HL-60 (cell line): ENCODE data around the gene MYBPC1.
"Not testable (repeated sequence)": the region's sequence is repeated elsewhere in the genome, so short reads cannot be mapped to it uniquely, and the experiment has no call there.

Experiments used
- DNase-seq, 2 experiments: peaks; one replicate each; pipeline ENCODE4 v3.0.0-alpha.2; 2010 to 2020; ENCODE audit warnings: low read depth in 1 of 2, low spot score in 1 of 2
- H3K27ac ChIP-seq: fragments of 250-450 bp; sonication (Bioruptor Pico); replicated peaks from 2 replicates; pipeline ENCODE4 v1.5.1; 2020; ENCODE audit warnings: mild to moderate bottlenecking, moderate library complexity
- H3K27me3 ChIP-seq: fragments of 250-450 bp; sonication (Bioruptor Pico); 2 replicates; pipeline ENCODE4 v1.5.1; 2021; ENCODE audit warnings: mild to moderate bottlenecking, moderate library complexity; ENCODE audit not compliant: insufficient read depth, poor library complexity, severe bottlenecking
- H3K4me3 ChIP-seq: replicated peaks from 2 replicates; pipeline ENCODE4 v1.5.1; 2011; ENCODE audit warnings: mild to moderate bottlenecking, control low read depth, low read length; ENCODE audit not compliant: insufficient read depth
- CTCF ChIP-seq: IDR thresholded peaks from one replicate; pipeline ENCODE4 v1.5.1; 2011; ENCODE audit warnings: low read length, control low read depth, inconsistent platforms; ENCODE audit not compliant: insufficient read depth
- GABPA ChIP-seq: IDR thresholded peaks from 2 replicates; pipeline ENCODE4 v1.6.1; 2012; ENCODE audit warnings: low read depth
- POLR2AphosphoS5 ChIP-seq: IDR thresholded peaks from 2 replicates; pipeline ENCODE4 v1.6.1; 2012; ENCODE audit warnings: low read depth
- REST ChIP-seq: IDR thresholded peaks from 2 replicates; pipeline ENCODE4 v1.6.1; 2012; ENCODE audit warnings: low read depth; ENCODE audit not compliant: insufficient replicate concordance
- SPI1 ChIP-seq: IDR thresholded peaks from 2 replicates; pipeline ENCODE4 v1.6.1; 2012; ENCODE audit warnings: low read depth, mild to moderate bottlenecking, borderline replicate concordance

MYBPC1 gene

GRCh38 chr12:101671157-101671791, 76.5 kb downstream of the MYBPC1 start:
- no peak overlapping the region for H3K4me3 ChIP-seq
- TF ChIP-seq GABPA (no peak), SPI1 (peak; percentile 99)
- H3K27ac ChIP-seq: peak overlapping the region; percentile 49
- no peaks in the 10 kb centered on the region for H3K27me3 ChIP-seq
- peak; percentile 58 to 88 for DNase-seq

GRCh38 chr12:101671833-101672232, 77.1 kb downstream of the MYBPC1 start:
- DNase-seq: peak; percentile 7 to 42
- H3K27ac ChIP-seq: peak overlapping the region; percentile 49
- no peaks in the 10 kb centered on the region for H3K27me3 ChIP-seq
- TF ChIP-seq POLR2AphosphoS5 (no peak), REST (no peak), CTCF (no peak), SPI1 (no peak), GABPA (no peak)
- H3K4me3 ChIP-seq: no peak overlapping the region

GRCh38 chr12:101675555-101675954, 80.8 kb downstream of the MYBPC1 start:
- H3K27ac ChIP-seq: no peak overlapping the region
- no peak overlapping the region for H3K4me3 ChIP-seq
- no peaks in the 10 kb centered on the region for H3K27me3 ChIP-seq
- DNase-seq: no peak
- no peak for TF ChIP-seq GABPA
- TF ChIP-seq REST: no peak
- TF ChIP-seq CTCF: no peak
- TF ChIP-seq POLR2AphosphoS5: no peak
- no peak for TF ChIP-seq SPI1

- H3K4me3 ChIP-seq, H3K27me3 ChIP-seq, H3K27ac ChIP-seq, DNase-seq: not testable (repeated sequence)
These were observed 81.7 kb downstream of the MYBPC1 start for GRCh38 chr12:101676497-101676896.

GRCh38 chr12:101678081-101678480, 83.3 kb downstream of the MYBPC1 start:
- Histone ChIP-seq H3K27me3 (no peaks in the 10 kb centered on the region), H3K27ac (no peak overlapping the region), H3K4me3 (no peak overlapping the region)
- no peak for TF ChIP-seq CTCF
- TF ChIP-seq POLR2AphosphoS5: no peak
- DNase-seq: no peak
